Thyroid gland (tissue), 4 donors: ENCODE measurements around the gene FAM83C.

Source experiments
- POLR2A ChIP-seq, 2 donors: fragments of 450-650 bp; IDR thresholded peaks; one replicate each; pipeline ENCODE4 v1.6.1; 2017; ENCODE audit warnings: antibody characterized with exemption in 2 of 2, mild to moderate bottlenecking in 2 of 2, moderate library complexity in 1 of 2
- TF ChIP-seq, protein P1 (sequence below), 6 experiments: fragments of 200-600 bp in 3 of 6; fragments of 450-650 bp in 3 of 6; sonication (generic) in 3 of 6; IDR thresholded peaks; one replicate each; pipeline ENCODE4 v1.5.1; 2016 to 2019; ENCODE audit warnings: antibody characterized with exemption in 6 of 6, mild to moderate bottlenecking in 2 of 6, inconsistent platforms in 1 of 6, moderate library complexity in 1 of 6

DNA sequence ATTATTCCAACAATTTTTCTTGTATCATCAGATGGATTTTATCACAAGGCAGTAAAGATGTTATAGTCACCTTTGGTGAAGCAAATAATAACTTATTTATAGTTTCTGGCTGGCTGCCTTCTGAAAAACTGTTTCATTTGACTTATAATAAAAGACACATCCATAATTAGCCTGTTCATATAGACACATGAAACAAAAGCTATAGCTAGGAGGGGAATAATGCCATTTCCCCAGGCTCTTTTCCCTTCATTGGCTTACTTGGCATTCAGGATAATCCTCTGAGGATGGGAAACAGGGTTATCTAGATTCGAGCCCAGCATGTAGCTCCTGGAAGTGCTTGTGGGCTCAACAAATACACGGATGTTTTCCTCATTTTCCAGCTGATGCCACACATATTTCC lies 48.2 kb downstream of the FAM83C start:
- TF ChIP-seq, protein P1, sequence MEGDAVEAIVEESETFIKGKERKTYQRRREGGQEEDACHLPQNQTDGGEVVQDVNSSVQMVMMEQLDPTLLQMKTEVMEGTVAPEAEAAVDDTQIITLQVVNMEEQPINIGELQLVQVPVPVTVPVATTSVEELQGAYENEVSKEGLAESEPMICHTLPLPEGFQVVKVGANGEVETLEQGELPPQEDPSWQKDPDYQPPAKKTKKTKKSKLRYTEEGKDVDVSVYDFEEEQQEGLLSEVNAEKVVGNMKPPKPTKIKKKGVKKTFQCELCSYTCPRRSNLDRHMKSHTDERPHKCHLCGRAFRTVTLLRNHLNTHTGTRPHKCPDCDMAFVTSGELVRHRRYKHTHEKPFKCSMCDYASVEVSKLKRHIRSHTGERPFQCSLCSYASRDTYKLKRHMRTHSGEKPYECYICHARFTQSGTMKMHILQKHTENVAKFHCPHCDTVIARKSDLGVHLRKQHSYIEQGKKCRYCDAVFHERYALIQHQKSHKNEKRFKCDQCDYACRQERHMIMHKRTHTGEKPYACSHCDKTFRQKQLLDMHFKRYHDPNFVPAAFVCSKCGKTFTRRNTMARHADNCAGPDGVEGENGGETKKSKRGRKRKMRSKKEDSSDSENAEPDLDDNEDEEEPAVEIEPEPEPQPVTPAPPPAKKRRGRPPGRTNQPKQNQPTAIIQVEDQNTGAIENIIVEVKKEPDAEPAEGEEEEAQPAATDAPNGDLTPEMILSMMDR (IDR thresholded peaks at IDR 0.05): no peak
- TF ChIP-seq POLR2A (IDR thresholded peaks at IDR 0.05): no peak
